Loucy (cell line): ENCODE data around the gene LAMTOR5.

Experiments
- CTCF ChIP-seq: fragments of 200-600 bp; sonication (generic); conservative IDR thresholded peaks from 2 replicates; pipeline ENCODE4 v1.5.1; 2014; ENCODE audit warnings: mild to moderate bottlenecking, antibody characterized with exemption, low read length
- EZH2phosphoT487 ChIP-seq: fragments of 200-600 bp; IDR thresholded peaks from 2 replicates; pipeline ENCODE4 v1.6.1; 2018; ENCODE audit warnings: antibody characterized with exemption, mild to moderate bottlenecking, moderate library complexity, borderline replicate concordance

- TF ChIP-seq CTCF (no peak), EZH2phosphoT487 (no peak)
Observed at GRCh38 chr1:110393286-110393685, 14.2 kb downstream of the LAMTOR5 start.
